ENCODE results near the gene NXPE2.
"Not testable (repeated sequence)": the region's sequence is repeated elsewhere in the genome, so short reads cannot be mapped to it uniquely, and the experiment has no call there.

Gene NXPE2

GRCh38 chr11:114678125-114679036 lies at the start of gene NXPE2:
NXPE2 (plus strand) TSS chr11:114678527; CDS start chr11:114678576, 49 bp downstream.
- H3K27me3 ChIP-seq (ENCODE audit: low read depth), result no peaks in the 10 kb centered on the region
- no peak for DNase-seq (ENCODE audit: low spot score in 2 of 2)
- in situ Hi-C loops (cut with MboI; ENCODE audit: low sequenced_read_pairs), result no loop called here
- H3K4me3 ChIP-seq, result no peak within 1 kb of the TSS
- no peaks in the 10 kb centered on the region for H3K9me3 ChIP-seq
- no peaks in the 10 kb centered on the region for H3K36me3 ChIP-seq (replicated peaks)
- H3K4me1 ChIP-seq, result no peaks in the 10 kb centered on the region

GRCh38 chr11:114631445-114631965 lies 46.8 kb upstream of the NXPE2 start:
- H3K36me3 ChIP-seq (replicated peaks); H3K27me3 ChIP-seq (ENCODE audit: low read depth); DNase-seq (ENCODE audit: low spot score in 2 of 2); H3K4me1 ChIP-seq; H3K9me3 ChIP-seq; in situ Hi-C loops (cut with MboI; ENCODE audit: low sequenced_read_pairs); H3K4me3 ChIP-seq: not testable (repeated sequence)

DNA sequence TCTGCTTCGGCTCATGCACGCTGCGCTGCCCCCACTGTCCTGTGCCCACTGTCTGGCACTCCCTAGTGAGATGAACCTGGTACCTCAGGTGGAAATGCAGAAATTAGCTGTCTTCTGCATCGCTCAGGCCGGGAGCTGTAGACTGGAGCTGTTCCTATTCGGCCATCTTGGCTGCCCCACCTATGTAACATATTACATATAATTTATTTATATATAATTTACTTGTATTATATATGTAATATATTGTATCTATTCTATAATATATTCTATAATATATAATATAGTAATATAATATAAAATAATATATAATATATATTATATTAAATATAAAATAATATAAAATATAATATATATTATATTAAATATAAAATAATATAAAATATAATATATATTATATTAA lies 38.9 kb upstream of the NXPE2 start:
- H3K36me3 ChIP-seq (replicated peaks); DNase-seq (ENCODE audit: low spot score in 2 of 2); H3K9me3 ChIP-seq; H3K27me3 ChIP-seq (ENCODE audit: low read depth); H3K4me1 ChIP-seq; H3K4me3 ChIP-seq; in situ Hi-C loops (cut with MboI; ENCODE audit: low sequenced_read_pairs): not testable (repeated sequence)

- H3K4me3 ChIP-seq, result no peak overlapping the region
- H3K36me3 ChIP-seq (replicated peaks), result no peaks in the 10 kb centered on the region
- no peaks in the 10 kb centered on the region for H3K27me3 ChIP-seq (ENCODE audit: low read depth)
- no peak for DNase-seq (ENCODE audit: low spot score in 2 of 2)
- H3K4me1 ChIP-seq, result no peaks in the 10 kb centered on the region
- in situ Hi-C loops (cut with MboI; ENCODE audit: low sequenced_read_pairs), result no loop called here
- H3K9me3 ChIP-seq, result no peaks in the 10 kb centered on the region
These were observed 27.7 kb upstream of the NXPE2 start for GRCh38 chr11:114650661-114651060.

GRCh38 chr11:114651145-114651718 lies 27.1 kb upstream of the NXPE2 start:
- DNase-seq (ENCODE audit: low spot score in 2 of 2), result no peak
- H3K4me1 ChIP-seq, result no peaks in the 10 kb centered on the region
- in situ Hi-C loops (cut with MboI; ENCODE audit: low sequenced_read_pairs), result no loop called here
- no peak overlapping the region for H3K4me3 ChIP-seq
- no peaks in the 10 kb centered on the region for H3K27me3 ChIP-seq (ENCODE audit: low read depth)
- no peaks in the 10 kb centered on the region for H3K36me3 ChIP-seq (replicated peaks)
- no peaks in the 10 kb centered on the region for H3K9me3 ChIP-seq

GRCh38 chr11:114653148-114653547 lies 25.2 kb upstream of the NXPE2 start:
- DNase-seq (ENCODE audit: low spot score in 2 of 2), result no peak
- Histone ChIP-seq H3K4me3 (no peak overlapping the region), H3K27me3 (ENCODE audit: low read depth) (no peaks in the 10 kb centered on the region), H3K9me3 (no peaks in the 10 kb centered on the region), H3K4me1 (no peaks in the 10 kb centered on the region), H3K36me3 (replicated peaks) (no peaks in the 10 kb centered on the region)
- in situ Hi-C loops (cut with MboI; ENCODE audit: low sequenced_read_pairs), result no loop called here

DNA sequence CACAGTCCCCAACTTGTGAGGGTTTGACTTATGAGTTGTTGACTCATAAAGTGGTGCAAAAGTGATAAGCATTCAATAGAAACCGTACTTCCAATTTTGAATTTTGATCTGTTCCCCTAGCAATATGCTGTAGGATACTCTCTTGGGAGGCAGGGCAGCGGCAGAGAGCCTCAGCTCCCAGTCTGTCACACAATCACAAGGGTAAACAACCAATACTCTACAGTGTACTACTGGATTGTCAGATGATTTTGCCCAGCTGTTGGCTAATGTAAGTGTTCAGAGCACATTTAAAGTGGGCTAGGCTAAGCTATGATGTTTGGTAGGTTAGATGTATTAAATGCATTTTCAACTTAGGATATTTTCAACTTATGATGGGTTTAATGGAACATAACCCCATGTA lies 13.7 kb upstream of the NXPE2 start:
- Histone ChIP-seq H3K9me3 (no peaks in the 10 kb centered on the region), H3K4me3 (no peak overlapping the region), H3K36me3 (replicated peaks) (no peaks in the 10 kb centered on the region), H3K27me3 (ENCODE audit: low read depth) (no peaks in the 10 kb centered on the region), H3K4me1 (no peaks in the 10 kb centered on the region)
- DNase-seq (ENCODE audit: low spot score in 2 of 2), result no peak
- in situ Hi-C loops (cut with MboI; ENCODE audit: low sequenced_read_pairs), result no loop called here

DNA sequence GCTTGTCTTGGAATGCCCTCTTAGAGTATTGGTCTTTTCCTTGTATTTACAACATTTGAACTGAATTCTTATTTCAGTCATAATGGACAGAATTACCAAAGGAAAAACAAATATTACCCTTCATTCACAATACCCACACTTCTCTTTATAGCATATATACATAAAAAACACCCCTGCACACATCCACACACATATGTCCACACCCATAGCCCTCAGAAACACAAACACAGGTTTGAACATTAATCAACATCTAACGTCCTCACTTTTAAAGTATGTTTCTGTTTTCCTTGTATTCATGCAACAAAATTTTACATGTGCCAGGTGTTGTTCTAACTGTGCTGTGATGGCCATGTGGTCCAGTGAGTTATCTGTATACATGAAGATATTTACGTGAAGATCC lies 11.6 kb upstream of the NXPE2 start:
- in situ Hi-C loops (cut with MboI; ENCODE audit: low sequenced_read_pairs), result no loop called here
- Histone ChIP-seq H3K36me3 (replicated peaks) (no peaks in the 10 kb centered on the region), H3K27me3 (ENCODE audit: low read depth) (no peaks in the 10 kb centered on the region), H3K4me1 (no peaks in the 10 kb centered on the region), H3K9me3 (no peaks in the 10 kb centered on the region), H3K4me3 (no peak overlapping the region)
- no peak for DNase-seq (ENCODE audit: low spot score in 2 of 2)

GRCh38 chr11:114668109-114668508 lies 10.2 kb upstream of the NXPE2 start:
- no peaks in the 10 kb centered on the region for H3K27me3 ChIP-seq (ENCODE audit: low read depth)
- no peak for DNase-seq (ENCODE audit: low spot score in 2 of 2)
- H3K4me1 ChIP-seq, result no peaks in the 10 kb centered on the region
- H3K4me3 ChIP-seq, result no peak overlapping the region
- H3K36me3 ChIP-seq (replicated peaks), result no peaks in the 10 kb centered on the region
- no peaks in the 10 kb centered on the region for H3K9me3 ChIP-seq
- in situ Hi-C loops (cut with MboI; ENCODE audit: low sequenced_read_pairs), result no loop called here

DNA sequence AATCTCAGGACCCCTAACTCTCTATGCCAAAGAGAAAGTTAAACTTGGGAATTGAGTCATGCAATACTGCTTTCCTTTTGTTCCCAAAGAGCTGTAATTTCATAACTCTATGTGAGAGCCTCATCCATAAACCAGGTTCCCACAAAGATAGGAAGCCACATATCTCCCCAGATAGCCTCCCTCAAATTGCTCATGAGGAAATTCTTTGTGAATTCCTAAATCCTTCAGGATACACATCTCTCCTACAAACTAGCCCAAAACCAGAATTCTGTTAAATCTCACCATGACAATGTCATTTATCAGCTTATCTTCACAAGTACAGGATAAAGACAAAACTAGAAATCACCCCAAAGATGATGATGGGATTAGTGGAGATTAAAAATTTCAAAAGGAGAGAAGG lies 4.7 kb upstream of the NXPE2 start:
- H3K27me3 ChIP-seq (ENCODE audit: low read depth), result no peaks in the 10 kb centered on the region
- H3K4me3 ChIP-seq, result no peak overlapping the region
- H3K4me1 ChIP-seq, result no peaks in the 10 kb centered on the region
- no peaks in the 10 kb centered on the region for H3K36me3 ChIP-seq (replicated peaks)
- in situ Hi-C loops (cut with MboI; ENCODE audit: low sequenced_read_pairs), result no loop called here
- H3K9me3 ChIP-seq, result no peaks in the 10 kb centered on the region
- DNase-seq (ENCODE audit: low spot score in 2 of 2), result no peak

- Histone ChIP-seq H3K4me1 (no peaks in the 10 kb centered on the region), H3K27me3 (ENCODE audit: low read depth) (no peaks in the 10 kb centered on the region), H3K36me3 (replicated peaks) (no peaks in the 10 kb centered on the region), H3K9me3 (no peaks in the 10 kb centered on the region), H3K4me3 (no peak overlapping the region)
- DNase-seq (ENCODE audit: low spot score in 2 of 2), result no peak
- in situ Hi-C loops (cut with MboI; ENCODE audit: low sequenced_read_pairs), result no loop called here
These were observed 1.2 kb downstream of the NXPE2 start for GRCh38 chr11:114679505-114679904.

GRCh38 chr11:114683007-114683406 lies 4.7 kb downstream of the NXPE2 start:
- H3K9me3 ChIP-seq, result no peaks in the 10 kb centered on the region
- in situ Hi-C loops (cut with MboI; ENCODE audit: low sequenced_read_pairs), result no loop called here
- H3K27me3 ChIP-seq (ENCODE audit: low read depth), result no peaks in the 10 kb centered on the region
- H3K4me3 ChIP-seq, result no peak overlapping the region
- H3K4me1 ChIP-seq, result no peaks in the 10 kb centered on the region
- no peak for DNase-seq (ENCODE audit: low spot score in 2 of 2)
- no peaks in the 10 kb centered on the region for H3K36me3 ChIP-seq (replicated peaks)

DNA sequence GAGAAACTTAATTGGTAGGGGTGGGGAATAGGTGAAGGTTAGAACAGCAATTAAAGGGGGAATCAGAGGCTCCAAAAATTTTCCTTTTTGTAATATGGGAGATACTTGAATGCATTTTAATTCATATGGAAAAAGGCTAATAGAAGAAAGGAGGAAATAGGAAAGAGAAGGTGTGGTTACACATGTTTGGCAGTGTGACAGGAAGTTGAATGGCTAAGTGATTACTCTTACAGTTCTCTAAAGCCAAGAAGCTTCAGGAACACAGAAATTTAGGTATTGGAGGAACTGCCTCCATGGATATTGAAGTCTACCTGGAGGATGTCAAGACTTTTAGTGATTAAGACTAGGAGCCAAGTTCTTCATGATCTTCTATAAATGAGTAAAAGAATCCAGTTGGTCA lies 6.3 kb downstream of the NXPE2 start:
- in situ Hi-C loops (cut with MboI; ENCODE audit: low sequenced_read_pairs), result no loop called here

DNA sequence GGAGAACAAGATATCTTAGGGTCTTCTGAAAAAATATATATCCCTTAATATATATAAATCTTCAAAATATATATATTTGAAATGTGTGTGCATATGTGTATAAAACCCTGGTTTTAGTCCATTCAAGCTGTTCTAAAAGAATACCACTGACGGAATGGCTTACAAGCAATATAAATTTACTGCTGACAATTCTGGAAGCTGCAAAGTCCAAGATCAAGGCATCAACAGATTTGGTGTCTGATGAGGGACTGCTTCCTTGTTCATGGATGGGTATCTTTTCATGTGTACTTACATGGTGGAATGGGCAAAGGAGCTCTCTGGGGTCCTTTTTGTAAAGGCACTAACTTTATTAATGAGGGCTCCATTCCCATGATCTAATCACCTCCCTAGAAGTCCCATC lies 6.8 kb downstream of the NXPE2 start:
- no peak overlapping the region for H3K4me3 ChIP-seq
- H3K9me3 ChIP-seq, result no peaks in the 10 kb centered on the region
- no peaks in the 10 kb centered on the region for H3K36me3 ChIP-seq (replicated peaks)
- H3K4me1 ChIP-seq, result no peaks in the 10 kb centered on the region
- H3K27me3 ChIP-seq (ENCODE audit: low read depth), result no peaks in the 10 kb centered on the region
- in situ Hi-C loops (cut with MboI; ENCODE audit: low sequenced_read_pairs), result no loop called here
- DNase-seq (ENCODE audit: low spot score in 2 of 2), result no peak

More for the DNA sequence above, 6.3 kb downstream of the NXPE2 start:
- Histone ChIP-seq H3K4me1 (no peaks in the 10 kb centered on the region), H3K9me3 (no peaks in the 10 kb centered on the region), H3K27me3 (ENCODE audit: low read depth) (no peaks in the 10 kb centered on the region), H3K4me3 (no peak overlapping the region), H3K36me3 (replicated peaks) (no peaks in the 10 kb centered on the region)
- DNase-seq (ENCODE audit: low spot score in 2 of 2), result no peak
